ENCODE results near the gene KLF2.

The KLF2 gene

GRCh38 chr19:16373532-16373931 lies 48.9 kb downstream of the KLF2 start:
- H2BK15ac ChIP-seq (ENCODE audit: low read depth, poor library complexity, severe bottlenecking) = no peak overlapping the region
- no peak overlapping the region for H3K4me2 ChIP-seq (ENCODE audit: low read length, poor library complexity, severe bottlenecking)
- H3K9me3 ChIP-seq (ENCODE audit: control insufficient read depth, low read length) = no peaks in the 10 kb centered on the region
- H2AFZ ChIP-seq (ENCODE audit: low read depth, low read length) = no peak overlapping the region
- no peak overlapping the region for H3K23ac ChIP-seq (ENCODE audit: low read length in 2 of 2)
- H3K14ac ChIP-seq (ENCODE audit: low read length in 2 of 2) = no peak overlapping the region
- H3K9ac ChIP-seq (ENCODE audit: low read length) = peak overlapping the region; percentile 72
- no peak overlapping the region for H4K91ac ChIP-seq (ENCODE audit: low read length)
- no peak overlapping the region for H3K18ac ChIP-seq (ENCODE audit: low read depth in 1 of 2, low read length in 2 of 2)
- no peak overlapping the region for H2BK5ac ChIP-seq (ENCODE audit: low read depth, low read length, poor library complexity, severe bottlenecking)
- H3K4me1 ChIP-seq (ENCODE audit: control insufficient read depth, insufficient read depth, low read depth, low read length) = peaks cover 29% of the 10 kb centered on the region
- DNase-seq = peak; percentile 94
- no peaks in the 10 kb centered on the region for H3K27me3 ChIP-seq (ENCODE audit: control insufficient read depth in 1 of 2, insufficient read depth in 1 of 2, low read length in 2 of 2)
- no peak overlapping the region for H3K4me3 ChIP-seq (ENCODE audit: insufficient read depth in 1 of 2, low read depth in 1 of 2, low read length in 2 of 2)
- H3K36me3 ChIP-seq (ENCODE audit: control insufficient read depth in 1 of 2, insufficient read depth in 2 of 2, low read depth in 1 of 2, low read length in 2 of 2) = peaks cover 46 to 80% of the 10 kb centered on the region in 2 experiments
- H3K27ac ChIP-seq (ENCODE audit: low read length, poor library complexity, severe bottlenecking) = no peak overlapping the region
- no peak overlapping the region for H4K8ac ChIP-seq (ENCODE audit: low read length)
- no peak overlapping the region for H2BK12ac ChIP-seq (ENCODE audit: low read length in 2 of 2)
- no peak overlapping the region for H2BK120ac ChIP-seq (ENCODE audit: low read depth, low read length)
- H2AK5ac ChIP-seq (ENCODE audit: low read length, severe bottlenecking) = no peak overlapping the region
- H3K79me1 ChIP-seq (replicated peaks; ENCODE audit: low read length, poor library complexity, severe bottlenecking) = peaks cover 52% of the 10 kb centered on the region
- WGBS = 3% methylated on average over 10 of the region's 12 CpGs
- no peak overlapping the region for H3K4ac ChIP-seq (ENCODE audit: low read depth in 1 of 2, low read length in 2 of 2)

GRCh38 chr19:16373989-16374388 lies 49.4 kb downstream of the KLF2 start:
- Histone ChIP-seq H3K4me1 (ENCODE audit: control insufficient read depth, insufficient read depth, low read depth, low read length) (peaks cover 29% of the 10 kb centered on the region), H2BK12ac (ENCODE audit: low read length in 2 of 2) (peak overlapping the region in 1 of 2 experiments; percentile 73), H2BK15ac (ENCODE audit: low read depth, poor library complexity, severe bottlenecking) (peak overlapping the region; percentile 37), H3K79me1 (replicated peaks; ENCODE audit: low read length, poor library complexity, severe bottlenecking) (peaks cover 47% of the 10 kb centered on the region), H2AK5ac (ENCODE audit: low read length, severe bottlenecking) (no peak overlapping the region), H3K23ac (ENCODE audit: low read length in 2 of 2) (no peak overlapping the region), H3K4me2 (ENCODE audit: low read length, poor library complexity, severe bottlenecking) (no peak overlapping the region), H2AFZ (ENCODE audit: low read depth, low read length) (no peak overlapping the region), H3K18ac (ENCODE audit: low read depth in 1 of 2, low read length in 2 of 2) (peak overlapping the region; percentile 12 to 83), H3K4ac (ENCODE audit: low read depth in 1 of 2, low read length in 2 of 2) (no peak overlapping the region), H3K14ac (ENCODE audit: low read length in 2 of 2) (peak overlapping the region in 1 of 2 experiments; percentile 18), H3K27ac (ENCODE audit: low read length, poor library complexity, severe bottlenecking) (peak overlapping the region; percentile 5), H2BK120ac (ENCODE audit: low read depth, low read length) (no peak overlapping the region), H3K9ac (ENCODE audit: low read length) (peak overlapping the region; percentile 28), H2BK5ac (ENCODE audit: low read depth, low read length, poor library complexity, severe bottlenecking) (no peak overlapping the region), H4K91ac (ENCODE audit: low read length) (peak overlapping the region; percentile 12), H3K9me3 (ENCODE audit: control insufficient read depth, low read length) (no peaks in the 10 kb centered on the region), H3K4me3 (ENCODE audit: insufficient read depth in 1 of 2, low read depth in 1 of 2, low read length in 2 of 2) (peak overlapping the region in 1 of 2 experiments; percentile 10), H3K27me3 (ENCODE audit: control insufficient read depth in 1 of 2, insufficient read depth in 1 of 2, low read length in 2 of 2) (no peaks in the 10 kb centered on the region), H4K8ac (ENCODE audit: low read length) (no peak overlapping the region), H3K36me3 (ENCODE audit: control insufficient read depth in 1 of 2, insufficient read depth in 2 of 2, low read depth in 1 of 2, low read length in 2 of 2) (peaks cover 46 to 80% of the 10 kb centered on the region in 2 experiments)
- DNase-seq = no peak
- 55% methylated on average over 8 of the region's 8 CpGs for WGBS

GRCh38 chr19:16374436-16374835 lies 49.8 kb downstream of the KLF2 start:
- Histone ChIP-seq H4K91ac (ENCODE audit: low read length) (no peak overlapping the region), H3K23ac (ENCODE audit: low read length in 2 of 2) (no peak overlapping the region), H3K79me1 (replicated peaks; ENCODE audit: low read length, poor library complexity, severe bottlenecking) (peaks cover 46% of the 10 kb centered on the region), H3K27ac (ENCODE audit: low read length, poor library complexity, severe bottlenecking) (no peak overlapping the region), H2BK120ac (ENCODE audit: low read depth, low read length) (no peak overlapping the region), H3K36me3 (ENCODE audit: control insufficient read depth in 1 of 2, insufficient read depth in 2 of 2, low read depth in 1 of 2, low read length in 2 of 2) (peaks cover 46 to 78% of the 10 kb centered on the region in 2 experiments), H2BK5ac (ENCODE audit: low read depth, low read length, poor library complexity, severe bottlenecking) (no peak overlapping the region), H3K9ac (ENCODE audit: low read length) (no peak overlapping the region), H3K18ac (ENCODE audit: low read depth in 1 of 2, low read length in 2 of 2) (peak overlapping the region in 1 of 2 experiments; percentile 49), H3K4me2 (ENCODE audit: low read length, poor library complexity, severe bottlenecking) (no peak overlapping the region), H3K27me3 (ENCODE audit: control insufficient read depth in 1 of 2, insufficient read depth in 1 of 2, low read length in 2 of 2) (no peaks in the 10 kb centered on the region), H3K14ac (ENCODE audit: low read length in 2 of 2) (peak overlapping the region in 1 of 2 experiments; percentile 35), H2AFZ (ENCODE audit: low read depth, low read length) (no peak overlapping the region), H2BK12ac (ENCODE audit: low read length in 2 of 2) (no peak overlapping the region), H3K9me3 (ENCODE audit: control insufficient read depth, low read length) (no peaks in the 10 kb centered on the region), H2BK15ac (ENCODE audit: low read depth, poor library complexity, severe bottlenecking) (no peak overlapping the region), H3K4me1 (ENCODE audit: control insufficient read depth, insufficient read depth, low read depth, low read length) (peaks cover 29% of the 10 kb centered on the region), H3K4ac (ENCODE audit: low read depth in 1 of 2, low read length in 2 of 2) (no peak overlapping the region), H4K8ac (ENCODE audit: low read length) (peak overlapping the region; percentile 46), H2AK5ac (ENCODE audit: low read length, severe bottlenecking) (no peak overlapping the region), H3K4me3 (ENCODE audit: insufficient read depth in 1 of 2, low read depth in 1 of 2, low read length in 2 of 2) (no peak overlapping the region)
- no peak for DNase-seq
- 95% methylated on average over 11 of the region's 13 CpGs for WGBS

GRCh38 chr19:16375157-16375935 lies 50.7 kb downstream of the KLF2 start:
- Histone ChIP-seq H2BK120ac (ENCODE audit: low read depth, low read length) (no peak overlapping the region), H2AFZ (ENCODE audit: low read depth, low read length) (no peak overlapping the region), H3K36me3 (ENCODE audit: control insufficient read depth in 1 of 2, insufficient read depth in 2 of 2, low read depth in 1 of 2, low read length in 2 of 2) (peaks cover 45 to 77% of the 10 kb centered on the region in 2 experiments), H4K8ac (ENCODE audit: low read length) (no peak overlapping the region), H3K27ac (ENCODE audit: low read length, poor library complexity, severe bottlenecking) (no peak overlapping the region), H2BK15ac (ENCODE audit: low read depth, poor library complexity, severe bottlenecking) (no peak overlapping the region), H3K4ac (ENCODE audit: low read depth in 1 of 2, low read length in 2 of 2) (no peak overlapping the region), H2BK5ac (ENCODE audit: low read depth, low read length, poor library complexity, severe bottlenecking) (no peak overlapping the region), H3K4me2 (ENCODE audit: low read length, poor library complexity, severe bottlenecking) (no peak overlapping the region), H3K4me1 (ENCODE audit: control insufficient read depth, insufficient read depth, low read depth, low read length) (peaks cover 29% of the 10 kb centered on the region), H3K18ac (ENCODE audit: low read depth in 1 of 2, low read length in 2 of 2) (no peak overlapping the region), H3K79me1 (replicated peaks; ENCODE audit: low read length, poor library complexity, severe bottlenecking) (peaks cover 47% of the 10 kb centered on the region), H3K14ac (ENCODE audit: low read length in 2 of 2) (peak overlapping the region in 1 of 2 experiments; percentile 58), H3K4me3 (ENCODE audit: insufficient read depth in 1 of 2, low read depth in 1 of 2, low read length in 2 of 2) (no peak overlapping the region), H3K9me3 (ENCODE audit: control insufficient read depth, low read length) (no peaks in the 10 kb centered on the region), H4K91ac (ENCODE audit: low read length) (peak overlapping the region; percentile 52), H3K27me3 (ENCODE audit: control insufficient read depth in 1 of 2, insufficient read depth in 1 of 2, low read length in 2 of 2) (no peaks in the 10 kb centered on the region), H2BK12ac (ENCODE audit: low read length in 2 of 2) (peak overlapping the region in 1 of 2 experiments; percentile 15), H2AK5ac (ENCODE audit: low read length, severe bottlenecking) (no peak overlapping the region), H3K23ac (ENCODE audit: low read length in 2 of 2) (no peak overlapping the region), H3K9ac (ENCODE audit: low read length) (no peak overlapping the region)
- 96% methylated on average over 14 of the region's 14 CpGs for WGBS
- DNase-seq = no peak
